Glutamatergic neuron (in vitro differentiated cells): ENCODE measurements around the gene TP53BP1. TPM values are rescaled to one million over a fixed set of nuclear protein-coding genes. Genes with fewer than 3 reads are reported as not detected.

Experiments
- DNase-seq: peaks from one replicate; pipeline ENCODE4 v3.0.0; 2022
- H3K27ac Mint-ChIP-seq: one replicate; pipeline ENCODE4 v1.8.0; 2020; ENCODE audit warnings: mild to moderate bottlenecking, mixed read lengths, inconsistent platforms; ENCODE audit not compliant: unreplicated experiment
- H3K27me3 Mint-ChIP-seq: one replicate; pipeline ENCODE4 v1.8.0; 2020; ENCODE audit warnings: mild to moderate bottlenecking, moderate library complexity, mixed read lengths, inconsistent platforms; ENCODE audit not compliant: unreplicated experiment
- H3K36me3 Mint-ChIP-seq: one replicate; pipeline ENCODE4 v1.8.0; 2020; ENCODE audit warnings: mild to moderate bottlenecking, mixed read lengths, inconsistent platforms; ENCODE audit not compliant: unreplicated experiment
- H3K4me1 Mint-ChIP-seq: one replicate; pipeline ENCODE4 v1.8.0; 2020; ENCODE audit warnings: mild to moderate bottlenecking, low read depth, mixed read lengths, inconsistent platforms; ENCODE audit not compliant: unreplicated experiment
- H3K4me3 Mint-ChIP-seq: one replicate; pipeline ENCODE4 v1.8.0; 2020; ENCODE audit warnings: mild to moderate bottlenecking, mixed read lengths, inconsistent platforms; ENCODE audit not compliant: unreplicated experiment
- H3K9me3 Mint-ChIP-seq: one replicate; pipeline ENCODE4 v1.8.0; 2020; ENCODE audit warnings: mild to moderate bottlenecking, moderate library complexity, mixed read lengths, inconsistent platforms; ENCODE audit not compliant: unreplicated experiment
- CTCF ChIP-seq: fragments of 200-600 bp; sonication (generic); IDR thresholded peaks from one replicate; pipeline ENCODE4 v1.5.0; 2021; ENCODE audit not compliant: partially characterized antibody, unreplicated experiment
- total RNA-seq: library from RNA; stranded (reverse); fragmentation: NEBNext Ultra II Directional; extraction: Animal tissue kit (Norgen Biotek cat#: 25700); gene quantifications from one replicate; pipeline ENCODE4 v1.2.1, GENCODE V29; 2021; ENCODE audit not compliant: unreplicated experiment

TP53BP1 gene
- total RNA-seq, 1 donor from 2014 or later: 142 TPM

DNA sequence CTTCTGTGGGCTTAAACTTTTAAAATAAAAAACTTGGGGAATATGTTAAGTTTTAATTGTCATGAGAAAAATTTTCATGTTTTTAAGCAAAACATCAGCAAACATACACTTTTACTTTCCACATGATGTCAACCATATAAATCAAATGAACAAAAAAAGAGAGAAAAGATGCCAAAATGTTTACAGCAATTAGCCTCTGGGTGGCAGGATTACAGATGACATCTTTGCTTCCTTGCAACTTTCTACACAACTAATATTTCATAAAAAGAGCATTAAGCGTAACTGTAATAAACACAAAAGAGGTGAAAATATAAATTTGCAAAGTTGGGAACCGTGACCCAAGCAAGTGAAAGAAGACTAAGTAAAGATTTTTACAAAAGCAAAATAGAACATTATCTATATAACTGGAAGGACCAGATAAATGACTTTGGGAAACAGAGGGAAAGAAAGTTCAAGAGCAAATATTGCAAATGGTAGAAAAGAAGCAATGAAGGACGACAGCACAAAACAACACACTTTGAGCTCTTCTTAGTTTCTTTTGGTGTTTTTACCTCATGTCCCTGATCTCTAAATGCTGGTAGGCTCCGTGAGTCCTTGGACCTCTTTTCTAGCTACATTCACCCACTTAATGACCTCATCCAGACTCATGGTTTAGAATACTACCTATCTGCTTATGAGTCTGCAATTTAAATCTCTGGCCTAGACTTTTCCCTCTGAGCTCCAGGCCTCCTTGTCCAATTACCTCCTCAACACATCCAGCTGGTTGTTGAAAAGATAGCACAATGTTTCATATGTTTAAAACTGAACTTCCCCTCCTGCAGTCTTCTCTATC lies 9.4 kb downstream of the TP53BP1 start:
- Mint-ChIP-seq H3K27me3 (no peaks in the 10 kb centered on the region), H3K4me3 (no peak overlapping the region), H3K27ac (no peak overlapping the region), H3K36me3 (no peaks in the 10 kb centered on the region), H3K4me1 (peaks cover 5% of the 10 kb centered on the region), H3K9me3 (no peaks in the 10 kb centered on the region)
- no peak for TF ChIP-seq CTCF
- DNase-seq: no peak

- Mint-ChIP-seq H3K36me3 (no peaks in the 10 kb centered on the region), H3K4me1 (no peaks in the 10 kb centered on the region), H3K9me3 (no peaks in the 10 kb centered on the region), H3K27me3 (no peaks in the 10 kb centered on the region), H3K27ac (no peak overlapping the region), H3K4me3 (no peak overlapping the region)
- no peak for DNase-seq
- TF ChIP-seq CTCF: no peak
Measured at GRCh38 chr15:43473885-43474284, 19.1 kb downstream of the TP53BP1 start.

DNA sequence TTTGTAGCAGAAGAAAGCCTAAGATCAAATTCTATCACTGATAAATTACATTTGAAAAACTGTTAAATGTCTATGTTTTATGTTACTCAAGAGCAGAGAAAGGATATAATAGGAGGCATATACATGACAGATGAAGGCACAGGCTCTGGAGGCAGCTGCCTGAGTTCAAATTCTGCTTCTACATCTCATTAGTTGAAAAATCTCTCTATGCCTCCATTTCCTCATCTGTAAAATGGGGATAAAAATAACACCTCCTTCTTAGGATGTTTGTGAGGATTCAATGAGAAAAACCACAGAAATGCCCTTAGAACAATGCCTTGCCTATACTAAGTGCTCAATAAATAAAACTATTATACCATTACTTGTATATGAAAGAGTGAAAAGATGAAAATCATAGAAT lies 21.0 kb downstream of the TP53BP1 start:
- H3K36me3 Mint-ChIP-seq: no peaks in the 10 kb centered on the region
- DNase-seq: no peak
- no peaks in the 10 kb centered on the region for H3K4me1 Mint-ChIP-seq
- TF ChIP-seq CTCF: no peak
- no peaks in the 10 kb centered on the region for H3K27me3 Mint-ChIP-seq
- no peaks in the 10 kb centered on the region for H3K9me3 Mint-ChIP-seq
- no peak overlapping the region for H3K27ac Mint-ChIP-seq
- no peak overlapping the region for H3K4me3 Mint-ChIP-seq

GRCh38 chr15:43469867-43470266 lies 23.1 kb downstream of the TP53BP1 start:
- no peaks in the 10 kb centered on the region for H3K4me1 Mint-ChIP-seq
- no peak for DNase-seq
- H3K9me3 Mint-ChIP-seq: no peaks in the 10 kb centered on the region
- H3K36me3 Mint-ChIP-seq: no peaks in the 10 kb centered on the region
- H3K27ac Mint-ChIP-seq: no peak overlapping the region
- TF ChIP-seq CTCF: no peak
- no peak overlapping the region for H3K4me3 Mint-ChIP-seq
- H3K27me3 Mint-ChIP-seq: no peaks in the 10 kb centered on the region

GRCh38 chr15:43465100-43465499 lies 27.9 kb downstream of the TP53BP1 start:
- H3K9me3 Mint-ChIP-seq: no peaks in the 10 kb centered on the region
- TF ChIP-seq CTCF: no peak
- H3K4me1 Mint-ChIP-seq: peaks cover 2% of the 10 kb centered on the region
- DNase-seq: no peak
- H3K27ac Mint-ChIP-seq: no peak overlapping the region
- H3K4me3 Mint-ChIP-seq: no peak overlapping the region
- H3K36me3 Mint-ChIP-seq: no peaks in the 10 kb centered on the region
- no peaks in the 10 kb centered on the region for H3K27me3 Mint-ChIP-seq
